IMR-90 (cell line): ENCODE measurements around the gene LEF1. TPM values are rescaled to one million over a fixed set of nuclear protein-coding genes. Genes with fewer than 3 reads are reported as not detected.

Experiments
- ATAC-seq: fragments of 200-7000 bp; cut with Tn5 transposase; 2 replicates; pipeline ENCODE4 v1.9.1; 2020; ENCODE audit warnings: low read depth, mild to moderate bottlenecking, moderate library complexity
- BruUV-seq: library from RNA; stranded (reverse); fragments of 400-500 nt; replicated peaks from 2 replicates; lab custom pipeline; 2021; lab: Mats Ljungman, UMichigan
- CTCF ChIA-PET: fragments of 300-600 bp; formaldehyde crosslinking; extraction: SDS; loops from one replicate; lab custom pipeline; 2021; ENCODE audit warnings: antibody characterized with exemption; lab: Yijun Ruan, JAX
- POLR2A ChIA-PET: fragments of 300-600 bp; sonication (Branson Sonifier 250); formaldehyde crosslinking; loops from one replicate; lab custom pipeline; 2022; ENCODE audit warnings: antibody characterized with exemption; ENCODE audit not compliant: unreplicated experiment; lab: Charles Lee
- DNase-seq: peaks from one replicate; pipeline ENCODE4 v3.0.0; 2013
- H2AFZ ChIP-seq: replicated peaks from 2 replicates; pipeline ENCODE3; 2013; ENCODE audit warnings: low read length, mild to moderate bottlenecking; ENCODE audit not compliant: poor library complexity
- H2AK5ac ChIP-seq: 2 replicates; pipeline ENCODE4 v1.6.1; 2013; ENCODE audit warnings: low read depth, low read length, inconsistent platforms
- H2AK9ac ChIP-seq: replicated peaks from 2 replicates; pipeline ENCODE3; 2013; ENCODE audit warnings: mild to moderate bottlenecking, low read depth, low read length, moderate library complexity; ENCODE audit not compliant: poor library complexity
- H2BK120ac ChIP-seq: 2 replicates; pipeline ENCODE4 v1.6.1; 2013; ENCODE audit warnings: low read depth, low read length, inconsistent platforms
- H2BK15ac ChIP-seq: 3 replicates; pipeline ENCODE4 v1.6.1; 2013; ENCODE audit warnings: low read depth, low read length, inconsistent platforms
- H2BK20ac ChIP-seq: 2 replicates; pipeline ENCODE4 v1.6.1; 2013; ENCODE audit warnings: low read depth, mild to moderate bottlenecking, inconsistent platforms, low read length, moderate library complexity
- H2BK5ac ChIP-seq: 2 replicates; pipeline ENCODE4 v1.6.1; 2013; ENCODE audit warnings: mild to moderate bottlenecking, low read depth, low read length, inconsistent platforms; ENCODE audit not compliant: poor library complexity, severe bottlenecking
- H3K14ac ChIP-seq: replicated peaks from 2 replicates; pipeline ENCODE4 v1.6.1; 2013; ENCODE audit warnings: low read depth, low read length, inconsistent platforms
- H3K18ac ChIP-seq: 2 replicates; pipeline ENCODE4 v1.6.1; 2013; ENCODE audit warnings: low read depth, low read length, control low read depth
- H3K23ac ChIP-seq: 2 replicates; pipeline ENCODE4 v1.6.1; 2013; ENCODE audit warnings: low read depth, low read length, inconsistent platforms
- H3K27ac ChIP-seq: 2 replicates; pipeline ENCODE4 v1.5.1; 2013; ENCODE audit warnings: mild to moderate bottlenecking, control low read depth, low read length; ENCODE audit not compliant: insufficient read depth
- H3K27me3 ChIP-seq: 2 replicates; pipeline ENCODE4 v1.6.1; 2013; ENCODE audit warnings: low read length; ENCODE audit not compliant: control insufficient read depth, insufficient read depth
- H3K36me3 ChIP-seq: 2 replicates; pipeline ENCODE4 v1.6.1; 2013; ENCODE audit warnings: low read length, mixed read lengths; ENCODE audit not compliant: control insufficient read depth, insufficient read depth
- H3K4ac ChIP-seq: 2 replicates; pipeline ENCODE4 v1.6.1; 2013; ENCODE audit warnings: low read depth, low read length, inconsistent platforms
- H3K4me1 ChIP-seq: 2 replicates; pipeline ENCODE4 v1.6.1; 2013; ENCODE audit warnings: low read length, mixed read lengths; ENCODE audit not compliant: control insufficient read depth, insufficient read depth
- H3K4me2 ChIP-seq: 2 replicates; pipeline ENCODE4 v1.6.1; 2013; ENCODE audit warnings: low read depth, mild to moderate bottlenecking, control low read depth, low read length, moderate library complexity
- H3K4me3 ChIP-seq: 2 replicates; pipeline ENCODE4 v1.5.1; 2013; ENCODE audit warnings: low read depth, mild to moderate bottlenecking, control low read depth, low read length, moderate library complexity; ENCODE audit not compliant: insufficient read depth
- H3K56ac ChIP-seq: 2 replicates; pipeline ENCODE4 v1.6.1; 2013; ENCODE audit warnings: low read length, inconsistent platforms; ENCODE audit not compliant: insufficient read depth; ENCODE audit errors: extremely low read depth
- H3K79me1 ChIP-seq, 2 experiments: 2 replicates each; pipeline ENCODE4 v1.6.1; 2013; ENCODE audit warnings: low read length in 2 of 2, inconsistent platforms in 1 of 2, low read depth in 1 of 2
- H3K9ac ChIP-seq: 2 replicates; pipeline ENCODE4 v1.6.1; 2013; ENCODE audit warnings: low read depth, low read length, control low read depth
- H3K9me1 ChIP-seq: 2 replicates; pipeline ENCODE4 v1.6.1; 2013; ENCODE audit warnings: low read length, inconsistent platforms; ENCODE audit not compliant: insufficient read depth
- H3K9me3 ChIP-seq: 2 replicates; pipeline ENCODE4 v1.6.1; 2013; ENCODE audit warnings: low read length; ENCODE audit not compliant: control insufficient read depth, insufficient read depth
- H4K20me1 ChIP-seq: 2 replicates; pipeline ENCODE4 v1.6.1; 2013; ENCODE audit warnings: low read length, inconsistent platforms; ENCODE audit not compliant: insufficient read depth
- H4K5ac ChIP-seq: 2 replicates; pipeline ENCODE4 v1.6.1; 2013; ENCODE audit warnings: mild to moderate bottlenecking, low read depth, low read length, control low read depth
- H4K8ac ChIP-seq, 2 experiments: 2 replicates each; pipeline ENCODE4 v1.6.1; 2013; ENCODE audit warnings: low read depth in 2 of 2, low read length in 2 of 2, control low read depth in 1 of 2, inconsistent platforms in 1 of 2
- H4K91ac ChIP-seq: 2 replicates; pipeline ENCODE4 v1.6.1; 2013; ENCODE audit warnings: low read depth, low read length, inconsistent platforms; ENCODE audit not compliant: insufficient read depth
- CHD1 ChIP-seq: IDR thresholded peaks from 2 replicates; pipeline ENCODE4 v1.6.1; 2012; ENCODE audit warnings: low read depth, low read length, improper control_type of control experiment
- FOS ChIP-seq: fragments of 150-350 bp; IDR thresholded peaks from 2 replicates; pipeline ENCODE4 v1.6.1; 2016; ENCODE audit warnings: low read depth, low read length
- POLR2A ChIP-seq: IDR thresholded peaks from 2 replicates; pipeline ENCODE4 v1.6.1; 2012; ENCODE audit warnings: mild to moderate bottlenecking, low read depth, low read length
- RAD21 ChIP-seq: IDR thresholded peaks from 2 replicates; pipeline ENCODE4 v1.6.1; 2012; ENCODE audit warnings: low read length, improper control_type of control experiment
- WGBS, 2 experiments: methylation state at CpG; one replicate each; pipeline versions ENCODE4 v1.1.5 to v1.1.7; 2013; ENCODE audit warnings: missing lambda C conversion rate in 2 of 2; ENCODE audit not compliant: insufficient read length in 1 of 2; ENCODE audit errors: extremely low coverage in 2 of 2; 5-methylcytosine and 5-hydroxymethylcytosine counted together
- dilution Hi-C: fragments of 300-500 bp; cut with HindIII; formaldehyde crosslinking; loops from one replicate; pipeline ENCODE4 v1.14.3; 2018; ENCODE audit warnings: low sequenced_read_pairs; ENCODE audit not compliant: unreplicated experiment
- in situ Hi-C: fragments of 300-500 bp; cut with MboI; formaldehyde crosslinking; loops from 3 replicates; pipeline ENCODE4 v1.14.3; 2019; ENCODE audit warnings: low sequenced_read_pairs, inconsistent platforms, mixed read lengths
- intact Hi-C: fragments of 100-400 bp; cut with micrococcal nuclease; formaldehyde crosslinking; loops from 2 replicates; pipeline ENCODE4 v1.10.0; 2022
- polyA plus RNA-seq, 3 experiments: library from polyadenylated mRNA; depleted of rRNA; stranded (reverse); fragments of >200 nt; gene quantifications; 2 replicates each; pipeline ENCODE4 v1.2.3, GENCODE V29; 2012; ENCODE audit warnings: low replicate concordance in 1 of 3
- total RNA-seq: library from RNA; depleted of rRNA; stranded (reverse); fragments of >200 nt; gene quantifications from 2 replicates; pipeline ENCODE4 v1.2.3, GENCODE V29; 2012
- TF ChIP-seq, protein P1 (sequence below): fragments of 150-350 bp; IDR thresholded peaks from 2 replicates; pipeline ENCODE4 v1.6.1; 2017; ENCODE audit warnings: mild to moderate bottlenecking, antibody characterized with exemption, low read length, low read depth

The LEF1 gene
- total and polyA plus RNA-seq, 2 of the 4 experiments (the other 2 are of a cell fraction), result 1.7 to 1.8 TPM

DNA sequence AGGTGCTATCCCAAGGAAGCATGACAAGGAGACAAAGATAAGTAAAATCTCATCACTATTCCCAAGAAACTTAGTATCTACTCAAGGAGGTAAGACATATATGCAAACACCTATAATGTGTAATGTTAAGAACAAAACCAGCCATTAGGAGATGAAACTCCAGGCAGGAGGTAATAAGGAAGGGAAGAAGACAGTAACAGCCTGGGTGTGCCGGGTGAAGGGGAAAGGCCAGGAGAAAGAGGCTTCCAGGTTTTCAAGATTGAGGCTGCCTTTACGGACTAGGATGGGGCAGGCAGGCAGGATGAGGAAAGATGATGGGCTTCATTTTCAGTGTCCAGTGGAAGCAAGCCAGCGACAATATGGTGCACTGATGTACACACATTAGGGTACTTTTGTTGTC lies 62.5 kb downstream of the LEF1 start:
- no TSS peak for BruUV-seq
- POLR2A ChIA-PET, result no interaction called here
- Histone ChIP-seq H2BK120ac (no peak overlapping the region), H2AK5ac (no peak overlapping the region), H4K5ac (no peak overlapping the region), H3K56ac (no peak overlapping the region), H3K4me2 (no peak overlapping the region), H2BK15ac (no peak overlapping the region), H3K9ac (no peak overlapping the region), H3K27me3 (no peaks in the 10 kb centered on the region), H3K9me3 (no peaks in the 10 kb centered on the region), H3K79me1 (no peaks in the 10 kb centered on the region), H4K8ac (no peak overlapping the region), H3K9me1 (no peaks in the 10 kb centered on the region), H3K4ac (no peak overlapping the region), H3K27ac (no peak overlapping the region), H3K14ac (no peak overlapping the region), H2AK9ac (no peak overlapping the region), H2BK5ac (no peak overlapping the region), H4K91ac (no peak overlapping the region), H3K23ac (no peak overlapping the region), H3K36me3 (no peaks in the 10 kb centered on the region), H3K18ac (no peak overlapping the region), H4K20me1 (no peaks in the 10 kb centered on the region), H2AFZ (no peak overlapping the region), H3K4me1 (no peaks in the 10 kb centered on the region), H2BK20ac (no peak overlapping the region), H3K4me3 (no peak overlapping the region)
- TF ChIP-seq, protein P1, sequence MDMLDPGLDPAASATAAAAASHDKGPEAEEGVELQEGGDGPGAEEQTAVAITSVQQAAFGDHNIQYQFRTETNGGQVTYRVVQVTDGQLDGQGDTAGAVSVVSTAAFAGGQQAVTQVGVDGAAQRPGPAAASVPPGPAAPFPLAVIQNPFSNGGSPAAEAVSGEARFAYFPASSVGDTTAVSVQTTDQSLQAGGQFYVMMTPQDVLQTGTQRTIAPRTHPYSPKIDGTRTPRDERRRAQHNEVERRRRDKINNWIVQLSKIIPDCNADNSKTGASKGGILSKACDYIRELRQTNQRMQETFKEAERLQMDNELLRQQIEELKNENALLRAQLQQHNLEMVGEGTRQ, result no peak
- TF ChIP-seq RAD21 (no peak), CHD1 (no peak), POLR2A (no peak), FOS (no peak)
- DNase-seq (no peak), ATAC-seq (no peak)
- CTCF ChIA-PET, result no interaction called here
- 90% methylated on average over 3 of the region's 3 CpGs; no CpG with 5 or more reads in 1 of the 2 experiments for WGBS, 2 experiments
- intact Hi-C loops, result no loop called here
- in situ Hi-C loops, result no loop called here
- dilution Hi-C loops, result no loop called here
